GM10266 (cell line): ENCODE results near the gene HNRNPA1.
A peak's percentile ranks its signal among the peaks of the same experiment; 100 is the strongest.
"Not testable (repeated sequence)": the region's sequence is repeated elsewhere in the genome, so short reads cannot be mapped to it uniquely, and the experiment has no call there.

Experiments used
- DNase-seq: peaks from one replicate; pipeline ENCODE4 v3.0.0; 2012; ENCODE audit errors: extremely low spot score
- TF ChIP-seq, protein P1 (sequence below): IDR thresholded peaks from 2 replicates; pipeline ENCODE4 v1.5.1; 2012; ENCODE audit warnings: mild to moderate bottlenecking, low read depth; ENCODE audit not compliant: control insufficient read depth, insufficient read depth; ENCODE audit errors: missing control alignments

Gene HNRNPA1

DNA sequence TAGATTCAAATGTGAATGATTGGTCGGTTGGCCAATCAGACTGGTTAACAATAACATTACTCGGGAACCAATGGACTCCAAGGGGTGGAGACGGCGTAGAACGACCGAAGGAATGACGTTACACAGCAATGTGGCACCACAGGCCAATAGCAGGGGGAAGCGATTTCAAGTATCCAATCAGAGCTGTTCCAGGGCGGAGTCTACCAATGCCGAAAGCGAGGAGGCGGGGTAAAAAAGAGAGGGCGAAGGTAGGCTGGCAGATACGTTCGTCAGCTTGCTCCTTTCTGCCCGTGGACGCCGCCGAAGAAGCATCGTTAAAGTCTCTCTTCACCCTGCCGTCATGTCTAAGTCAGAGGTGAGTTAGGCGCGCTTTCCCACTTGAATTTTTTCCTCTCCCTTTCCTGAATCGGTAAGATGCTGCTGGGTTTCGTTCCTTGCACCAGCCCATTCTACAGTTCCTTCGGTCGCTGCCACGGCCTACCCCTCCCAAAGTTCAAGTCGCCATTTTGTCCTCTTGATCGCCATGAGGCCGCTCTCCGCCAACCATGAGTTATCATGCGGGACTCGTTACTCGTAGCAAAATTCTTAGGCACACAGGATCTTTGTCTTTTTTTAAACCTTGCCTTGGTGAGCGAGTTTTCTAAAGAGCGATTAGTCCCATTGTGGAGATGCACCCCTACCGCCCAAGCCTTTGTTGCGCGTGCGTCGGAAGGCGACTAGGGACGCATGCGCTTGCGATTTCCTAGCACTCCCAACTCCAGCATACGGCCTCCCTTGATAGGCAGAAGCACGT is at the start of gene HNRNPA1:
Gene HNRNPA1, plus strand, starts transcription at position 259 of the 793 bp plus-strand sequence. Its CDS starts 82 bp downstream, at position 341.
- TF ChIP-seq, protein P1, sequence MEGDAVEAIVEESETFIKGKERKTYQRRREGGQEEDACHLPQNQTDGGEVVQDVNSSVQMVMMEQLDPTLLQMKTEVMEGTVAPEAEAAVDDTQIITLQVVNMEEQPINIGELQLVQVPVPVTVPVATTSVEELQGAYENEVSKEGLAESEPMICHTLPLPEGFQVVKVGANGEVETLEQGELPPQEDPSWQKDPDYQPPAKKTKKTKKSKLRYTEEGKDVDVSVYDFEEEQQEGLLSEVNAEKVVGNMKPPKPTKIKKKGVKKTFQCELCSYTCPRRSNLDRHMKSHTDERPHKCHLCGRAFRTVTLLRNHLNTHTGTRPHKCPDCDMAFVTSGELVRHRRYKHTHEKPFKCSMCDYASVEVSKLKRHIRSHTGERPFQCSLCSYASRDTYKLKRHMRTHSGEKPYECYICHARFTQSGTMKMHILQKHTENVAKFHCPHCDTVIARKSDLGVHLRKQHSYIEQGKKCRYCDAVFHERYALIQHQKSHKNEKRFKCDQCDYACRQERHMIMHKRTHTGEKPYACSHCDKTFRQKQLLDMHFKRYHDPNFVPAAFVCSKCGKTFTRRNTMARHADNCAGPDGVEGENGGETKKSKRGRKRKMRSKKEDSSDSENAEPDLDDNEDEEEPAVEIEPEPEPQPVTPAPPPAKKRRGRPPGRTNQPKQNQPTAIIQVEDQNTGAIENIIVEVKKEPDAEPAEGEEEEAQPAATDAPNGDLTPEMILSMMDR = no peak
- DNase-seq = peak; percentile 92

DNA sequence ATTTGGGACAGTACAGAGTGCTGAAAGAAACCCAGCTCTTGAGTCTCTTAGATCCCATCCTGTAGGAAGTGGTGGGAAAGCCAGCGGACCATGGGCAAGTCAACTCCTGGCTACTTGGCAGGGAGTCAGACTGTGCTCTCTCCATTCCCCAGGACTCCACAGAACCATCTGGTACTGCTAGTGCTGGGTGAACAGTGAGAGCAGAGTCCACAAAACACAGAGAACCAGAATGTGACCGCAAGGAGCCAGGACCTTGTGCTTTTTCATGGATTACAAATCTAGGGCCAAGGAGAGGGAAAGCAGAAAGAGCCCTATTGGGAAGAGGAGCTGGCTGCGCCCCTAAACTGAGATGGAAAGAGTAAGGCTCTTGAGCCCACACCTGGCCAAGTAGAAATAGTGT is 49.3 kb upstream of the HNRNPA1 start:
- DNase-seq = not testable (repeated sequence)

DNA sequence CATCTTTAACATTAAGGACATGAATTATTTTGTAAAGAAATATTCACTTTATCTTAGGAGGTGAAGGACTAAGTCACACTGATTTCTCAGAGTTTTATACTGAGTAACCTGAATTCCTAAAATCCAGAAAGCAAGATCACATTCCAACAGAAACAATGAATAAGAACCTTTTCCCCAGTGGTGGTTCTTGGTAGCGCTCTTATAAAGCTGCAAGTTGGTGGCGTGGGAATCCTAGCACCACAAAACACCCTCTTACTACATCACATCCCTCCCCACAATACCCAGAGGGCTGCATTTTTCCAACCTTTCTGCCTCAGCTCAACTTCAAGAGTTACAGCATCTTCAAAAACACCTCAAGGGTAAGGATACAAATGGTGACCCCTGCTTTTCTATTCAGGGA is 47.7 kb upstream of the HNRNPA1 start:
- DNase-seq = no peak
- TF ChIP-seq, protein P1 = no peak

DNA sequence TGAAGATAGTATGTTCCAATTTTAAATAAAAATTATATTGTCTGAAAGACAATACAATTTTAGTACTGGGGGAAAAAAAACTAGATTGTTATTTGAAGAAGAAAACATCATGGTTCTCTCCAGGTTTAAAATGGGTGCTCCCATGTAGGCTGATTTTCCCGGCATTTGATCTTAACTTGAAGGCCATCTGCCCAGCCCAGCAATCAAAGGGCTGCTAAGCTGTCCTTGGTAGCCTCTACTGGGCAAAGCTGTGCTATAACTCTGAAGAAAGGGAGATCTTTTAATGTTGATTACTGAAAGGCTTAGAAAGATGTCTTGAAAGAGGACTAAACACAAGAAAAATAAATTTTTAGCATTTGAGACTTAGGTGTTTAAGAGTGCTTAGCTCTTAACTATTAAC is 42.0 kb upstream of the HNRNPA1 start:
- no peak for DNase-seq
- TF ChIP-seq, protein P1 = no peak

DNA sequence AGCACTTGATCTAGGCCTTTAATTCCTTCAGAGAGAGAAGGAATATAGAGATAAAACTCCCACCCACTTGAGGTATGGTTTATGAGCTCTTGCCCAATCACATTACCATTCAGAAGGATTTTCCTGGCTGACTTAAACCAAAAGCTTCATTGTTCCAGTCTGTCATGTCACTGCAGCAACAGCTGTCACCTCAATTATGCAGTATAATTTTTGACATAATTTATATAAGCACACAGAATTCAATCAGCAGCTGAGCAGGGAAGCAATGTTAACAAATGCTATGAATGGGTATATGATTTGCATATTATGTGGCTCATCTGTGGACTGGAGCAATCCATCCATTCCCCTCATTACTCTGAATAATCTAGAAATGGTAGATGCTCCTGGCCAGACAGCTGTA is 40.9 kb upstream of the HNRNPA1 start:
- no peak for DNase-seq
- TF ChIP-seq, protein P1 = no peak

DNA sequence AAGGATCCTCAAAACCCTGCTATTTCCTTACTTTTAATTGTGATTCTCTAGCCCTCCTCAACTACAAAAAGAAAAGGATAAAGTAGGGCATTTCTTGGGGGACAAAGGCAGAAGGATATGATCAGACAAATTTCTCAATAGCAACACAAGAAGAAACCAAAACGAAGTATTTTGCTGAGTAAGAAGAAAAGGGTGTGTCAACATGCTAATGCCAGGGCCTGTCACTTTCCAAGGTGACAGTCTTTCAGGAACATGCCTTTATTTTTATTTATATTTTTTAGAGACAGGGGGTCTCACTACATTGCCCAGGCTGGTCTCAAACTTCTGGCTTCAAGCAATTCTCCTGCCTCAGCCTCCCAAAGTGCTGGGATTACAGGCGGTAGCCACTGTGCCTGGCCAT is 40.4 kb upstream of the HNRNPA1 start:
- TF ChIP-seq, protein P1 = no peak
- no peak for DNase-seq

DNA sequence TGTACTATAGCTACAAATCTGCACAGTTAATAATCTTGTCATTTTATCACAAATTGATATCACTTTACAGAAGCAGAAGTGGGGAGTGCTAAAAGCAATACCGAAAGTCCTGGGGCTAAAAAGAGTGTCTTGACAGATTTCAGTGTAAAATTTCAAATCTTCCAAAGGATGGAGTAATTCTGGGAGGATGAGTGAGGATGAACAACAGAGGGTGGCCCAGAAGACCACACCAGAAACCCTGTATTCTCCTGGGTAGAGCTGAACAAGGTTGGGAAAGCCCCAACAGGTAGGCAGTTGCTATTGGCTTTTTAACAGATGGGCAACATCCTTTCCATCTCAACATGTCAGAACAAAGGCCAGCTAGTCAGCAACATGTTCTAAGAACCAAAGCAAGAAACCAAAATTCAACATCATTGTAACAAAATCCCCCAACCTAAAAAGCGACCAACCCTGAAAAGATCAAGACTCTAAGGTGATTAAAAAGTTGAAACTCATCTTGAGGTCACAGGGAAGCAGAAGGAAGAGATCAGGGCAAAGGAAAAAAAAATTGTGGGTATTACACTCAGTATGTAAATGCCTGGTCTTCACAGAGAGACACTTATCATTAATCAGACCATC is 39.4 kb upstream of the HNRNPA1 start:
- TF ChIP-seq, protein P1 = no peak
- no peak for DNase-seq
